Measurements from ENCODE around the gene FADD.

FADD gene

GRCh38 chr11:70247710-70248072 is 44.6 kb downstream of the FADD start:
- TF ChIP-seq CTCF (IDR thresholded peaks at IDR 0.05; ENCODE audit: extremely low read depth, insufficient read depth, missing control alignments), result no peak
- DNase-seq (ENCODE audit: low spot score), result no peak
- in situ Hi-C loops (cut with MboI; ENCODE audit: low pct_unique_long_range_greater_than_20kb, low sequenced_read_pairs, unreplicated experiment), result no loop called here

GRCh38 chr11:70250876-70251658 is 48.0 kb downstream of the FADD start:
- no peak for TF ChIP-seq CTCF (IDR thresholded peaks at IDR 0.05; ENCODE audit: extremely low read depth, insufficient read depth, missing control alignments)
- in situ Hi-C loops (cut with MboI; ENCODE audit: low pct_unique_long_range_greater_than_20kb, low sequenced_read_pairs, unreplicated experiment), result no loop called here
- no peak for DNase-seq (ENCODE audit: low spot score)

- TF ChIP-seq CTCF (IDR thresholded peaks at IDR 0.05; ENCODE audit: extremely low read depth, insufficient read depth, missing control alignments), result no peak
- in situ Hi-C loops (cut with MboI; ENCODE audit: low pct_unique_long_range_greater_than_20kb, low sequenced_read_pairs, unreplicated experiment), result no loop called here
- DNase-seq (ENCODE audit: low spot score), result no peak
Observed at GRCh38 chr11:70251659-70252321, 48.7 kb downstream of the FADD start.

- DNase-seq (ENCODE audit: low spot score), result no peak
- no peak for TF ChIP-seq CTCF (IDR thresholded peaks at IDR 0.05; ENCODE audit: extremely low read depth, insufficient read depth, missing control alignments)
- in situ Hi-C loops (cut with MboI; ENCODE audit: low pct_unique_long_range_greater_than_20kb, low sequenced_read_pairs, unreplicated experiment), result no loop called here
Observed at GRCh38 chr11:70252844-70253243, 49.7 kb downstream of the FADD start.

GRCh38 chr11:70255477-70256116 is 52.5 kb downstream of the FADD start:
- in situ Hi-C loops (cut with MboI; ENCODE audit: low pct_unique_long_range_greater_than_20kb, low sequenced_read_pairs, unreplicated experiment), result no loop called here
- no peak for DNase-seq (ENCODE audit: low spot score)

More at GRCh38 chr11:70255477-70256116, 52.5 kb downstream of the FADD start:
- TF ChIP-seq CTCF (IDR thresholded peaks at IDR 0.05; ENCODE audit: extremely low read depth, insufficient read depth, missing control alignments), result no peak

Data from GM13977 (cell line).